AG10803 (cell line): ENCODE data around the gene CLSTN2.
A peak's percentile ranks its signal among the peaks of the same experiment; 100 is the strongest.

Experiments used
- DNase-seq: peaks from one replicate; pipeline ENCODE4 v3.0.0; 2010; ENCODE audit warnings: low read depth
- H3K4me3 ChIP-seq: 2 replicates; pipeline ENCODE4 v1.5.1; 2011; ENCODE audit warnings: mild to moderate bottlenecking, low read length, control low read depth
- CTCF ChIP-seq: conservative IDR thresholded peaks from 2 replicates; pipeline ENCODE4 v1.5.1; 2011; ENCODE audit warnings: mild to moderate bottlenecking, low read length, control low read depth, inconsistent platforms

The CLSTN2 gene

GRCh38 chr3:140234256-140234655 lies 299.3 kb downstream of the CLSTN2 start:
- H3K4me3 ChIP-seq: no peak overlapping the region
- DNase-seq: no peak
- no peak for TF ChIP-seq CTCF

- DNase-seq: peak; percentile 9
- no peak overlapping the region for H3K4me3 ChIP-seq
- TF ChIP-seq CTCF: no peak
Measured at GRCh38 chr3:140236836-140237501, 302.0 kb downstream of the CLSTN2 start.

GRCh38 chr3:140238646-140239314 lies 303.8 kb downstream of the CLSTN2 start:
- TF ChIP-seq CTCF: no peak
- no peak overlapping the region for H3K4me3 ChIP-seq
- peak; percentile 4 for DNase-seq

GRCh38 chr3:140242818-140243276 lies 307.9 kb downstream of the CLSTN2 start:
- TF ChIP-seq CTCF: no peak
- DNase-seq: no peak
- H3K4me3 ChIP-seq: no peak overlapping the region

DNA sequence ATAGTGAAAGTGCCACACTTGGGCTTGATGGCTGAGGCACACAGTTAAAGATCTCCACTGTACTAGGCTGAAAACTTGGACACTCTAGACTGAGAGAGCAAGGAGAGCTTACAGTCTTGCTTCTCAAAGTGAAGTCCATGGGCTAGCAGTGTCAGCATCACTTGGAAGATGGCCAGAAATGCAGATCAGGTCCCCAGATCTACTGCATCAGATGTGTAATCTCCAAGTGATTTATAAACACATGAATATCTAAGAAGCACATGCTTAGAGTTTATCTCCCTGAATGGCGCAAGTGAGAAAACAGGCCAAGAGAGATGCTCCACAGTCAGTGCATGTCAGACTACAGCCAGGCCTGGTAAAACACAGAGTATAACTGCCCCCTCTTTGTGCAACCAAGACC lies 308.6 kb downstream of the CLSTN2 start:
- no peak for TF ChIP-seq CTCF
- DNase-seq: no peak
- no peak overlapping the region for H3K4me3 ChIP-seq

GRCh38 chr3:140244893-140245292 lies 309.9 kb downstream of the CLSTN2 start:
- TF ChIP-seq CTCF: no peak
- peak; percentile 6 for DNase-seq
- H3K4me3 ChIP-seq: no peak overlapping the region

DNA sequence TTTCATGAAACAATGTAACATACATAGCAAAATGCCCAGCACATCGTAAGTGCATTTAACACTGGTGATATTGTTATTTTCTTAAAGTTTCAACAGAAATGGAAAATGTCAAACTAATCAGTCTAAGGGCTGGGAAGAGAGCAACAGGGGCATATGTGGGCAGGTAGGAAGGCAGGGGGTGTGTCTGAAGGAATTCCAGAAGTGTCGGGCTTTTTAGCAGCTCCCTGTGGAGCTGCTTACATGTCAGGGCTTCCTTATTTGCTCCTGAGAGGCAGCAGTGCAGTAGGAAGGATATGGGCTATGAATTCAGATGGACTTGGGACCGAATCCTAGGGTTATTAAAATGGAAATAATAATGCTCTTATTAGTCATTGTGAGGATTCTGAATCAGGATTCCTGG lies 311.6 kb downstream of the CLSTN2 start:
- no peak overlapping the region for H3K4me3 ChIP-seq
- no peak for TF ChIP-seq CTCF
- DNase-seq: no peak
